RPMI7951 (cell line): ENCODE results near the gene LSAMP. TPM values are rescaled to one million over a fixed set of nuclear protein-coding genes. Genes with fewer than 3 reads are reported as not detected.

Experiments used
- DNase-seq: peaks from one replicate; pipeline ENCODE4 v3.0.0-alpha.2; 2012; ENCODE audit warnings: low read depth
- total RNA-seq: library from RNA; depleted of rRNA; stranded (reverse); fragments of >200 nt; shearing (Covaris generic); gene quantifications from 2 replicates; pipeline ENCODE4 v1.2.3, GENCODE V29; 2014

LSAMP gene
- total RNA-seq, 1 experiment from 2014 or later = 0.12 TPM

GRCh38 chr3:115843206-115843605, 602.1 kb downstream of the LSAMP start:
- DNase-seq = no peak

GRCh38 chr3:115839246-115839645, 606.0 kb downstream of the LSAMP start:
- no peak for DNase-seq

GRCh38 chr3:115838786-115839185, 606.5 kb downstream of the LSAMP start:
- DNase-seq = no peak

GRCh38 chr3:115836944-115837343, 608.3 kb downstream of the LSAMP start:
- peak; percentile 31 for DNase-seq

GRCh38 chr3:115835946-115836345, 609.3 kb downstream of the LSAMP start:
- no peak for DNase-seq

- peak; percentile 46 for DNase-seq
Observed at GRCh38 chr3:115834068-115834467, 611.2 kb downstream of the LSAMP start.

GRCh38 chr3:115833074-115833473, 612.2 kb downstream of the LSAMP start:
- DNase-seq = no peak

- DNase-seq = no peak
Observed at GRCh38 chr3:115832265-115832664, 613.0 kb downstream of the LSAMP start.

GRCh38 chr3:115831864-115832263, 613.4 kb downstream of the LSAMP start:
- DNase-seq = no peak

- no peak for DNase-seq
Observed at GRCh38 chr3:115830764-115831395, 614.4 kb downstream of the LSAMP start.

GRCh38 chr3:115828401-115828800, 616.9 kb downstream of the LSAMP start:
- no peak for DNase-seq

GRCh38 chr3:115827495-115827894, 617.8 kb downstream of the LSAMP start:
- no peak for DNase-seq

GRCh38 chr3:115825046-115825445, 620.2 kb downstream of the LSAMP start:
- DNase-seq = no peak

GRCh38 chr3:115823083-115823482, 622.2 kb downstream of the LSAMP start:
- no peak for DNase-seq

- no peak for DNase-seq
Observed at GRCh38 chr3:115822579-115822978, 622.7 kb downstream of the LSAMP start.

- peak; percentile 81 for DNase-seq
Observed at GRCh38 chr3:115819785-115820384, 625.4 kb downstream of the LSAMP start.

- peak; percentile 74 for DNase-seq
Observed at GRCh38 chr3:115814778-115815380, 630.4 kb downstream of the LSAMP start.

- DNase-seq = no peak
Observed at GRCh38 chr3:115814006-115814405, 631.3 kb downstream of the LSAMP start.

GRCh38 chr3:115808816-115809215, 636.5 kb downstream of the LSAMP start:
- DNase-seq = no peak

- no peak for DNase-seq
Observed at GRCh38 chr3:115808244-115808643, 637.0 kb downstream of the LSAMP start.

- peak; percentile 43 for DNase-seq
Observed at GRCh38 chr3:115806501-115806900, 638.8 kb downstream of the LSAMP start.

GRCh38 chr3:115805520-115805919, 639.8 kb downstream of the LSAMP start:
- DNase-seq = no peak

- peak; percentile 81 for DNase-seq
Observed at GRCh38 chr3:115804713-115805119, 640.6 kb downstream of the LSAMP start.
